ENCODE results near the gene CCT3. TPM values are rescaled to one million over a fixed set of nuclear protein-coding genes. Genes with fewer than 3 reads are reported as not detected.

Gene CCT3
- total and polyA plus RNA-seq, 4 donors: 71.6 to 165 (median 139) TPM

- no peak overlapping the region for H3K4me3 ChIP-seq
- no peaks in the 10 kb centered on the region for H3K4me1 ChIP-seq (ENCODE audit: control insufficient read depth in 5 of 5, insufficient read depth in 5 of 5, low read length in 5 of 5)
- ATAC-seq (ENCODE audit: insufficient read depth, low FRiP score): no peak
- no peak overlapping the region for H3K27ac ChIP-seq (ENCODE audit: low read depth in 1 of 2, low read length in 1 of 2)
- H3K27me3 ChIP-seq (ENCODE audit: control insufficient read depth in 3 of 3, insufficient read depth in 3 of 3, low read length in 2 of 3): peaks cover 4 to 28% (median 16%) of the 10 kb centered on the region in 3 donors
- no peak for DNase-seq
- H3K9me3 ChIP-seq (ENCODE audit: control insufficient read depth in 4 of 4, insufficient read depth in 3 of 4, low read length in 3 of 4): no peaks in the 10 kb centered on the region
- no peaks in the 10 kb centered on the region for H3K36me3 ChIP-seq (ENCODE audit: control insufficient read depth in 4 of 4, insufficient read depth in 4 of 4, low read length in 4 of 4)
- H3K9ac ChIP-seq (ENCODE audit: insufficient read depth in 1 of 2, low read length in 2 of 2): no peak overlapping the region
- TF ChIP-seq CTCF (IDR thresholded peaks at IDR 0.05; ENCODE audit: control extremely low read depth, extremely low read depth): no peak
- 27 to 53% methylated on average over 3 of the region's 3 CpGs for WGBS, 2 donors
These were observed 45.9 kb upstream of the CCT3 start for GRCh38 chr1:156384007-156384406.

GRCh38 chr1:156383023-156383422 lies 44.9 kb upstream of the CCT3 start:
- ATAC-seq (ENCODE audit: insufficient read depth, low FRiP score) (peak; percentile 46), DNase-seq (peak; percentile 52 to 57 (median 55))
- Histone ChIP-seq H3K27me3 (ENCODE audit: control insufficient read depth in 3 of 3, insufficient read depth in 3 of 3, low read length in 2 of 3) (peaks cover 0 to 20% (median 13%) of the 10 kb centered on the region in 3 donors), H3K27ac (ENCODE audit: low read depth in 1 of 2, low read length in 1 of 2) (no peak overlapping the region), H3K9ac (ENCODE audit: insufficient read depth in 1 of 2, low read length in 2 of 2) (no peak overlapping the region), H3K4me1 (ENCODE audit: control insufficient read depth in 5 of 5, insufficient read depth in 5 of 5, low read length in 5 of 5) (no peaks in the 10 kb centered on the region), H3K36me3 (ENCODE audit: control insufficient read depth in 4 of 4, insufficient read depth in 4 of 4, low read length in 4 of 4) (no peaks in the 10 kb centered on the region), H3K4me3 (no peak overlapping the region), H3K9me3 (ENCODE audit: control insufficient read depth in 4 of 4, insufficient read depth in 3 of 4, low read length in 3 of 4) (no peaks in the 10 kb centered on the region)
- WGBS, 2 donors: 51 to 53% methylated on average over 9 of the region's 9 CpGs
- peak; percentile 40 for TF ChIP-seq CTCF (IDR thresholded peaks at IDR 0.05; ENCODE audit: control extremely low read depth, extremely low read depth)

GRCh38 chr1:156382561-156382960 lies 44.5 kb upstream of the CCT3 start:
- Histone ChIP-seq H3K9ac (ENCODE audit: insufficient read depth in 1 of 2, low read length in 2 of 2) (no peak overlapping the region), H3K36me3 (ENCODE audit: control insufficient read depth in 4 of 4, insufficient read depth in 4 of 4, low read length in 4 of 4) (no peaks in the 10 kb centered on the region), H3K9me3 (ENCODE audit: control insufficient read depth in 4 of 4, insufficient read depth in 3 of 4, low read length in 3 of 4) (no peaks in the 10 kb centered on the region), H3K27me3 (ENCODE audit: control insufficient read depth in 3 of 3, insufficient read depth in 3 of 3, low read length in 2 of 3) (peaks cover 0 to 16% (median 9%) of the 10 kb centered on the region in 3 donors), H3K27ac (ENCODE audit: low read depth in 1 of 2, low read length in 1 of 2) (no peak overlapping the region), H3K4me1 (ENCODE audit: control insufficient read depth in 5 of 5, insufficient read depth in 5 of 5, low read length in 5 of 5) (no peaks in the 10 kb centered on the region), H3K4me3 (no peak overlapping the region)
- no peak for TF ChIP-seq CTCF (IDR thresholded peaks at IDR 0.05; ENCODE audit: control extremely low read depth, extremely low read depth)
- no peak for DNase-seq
- no peak for ATAC-seq (ENCODE audit: insufficient read depth, low FRiP score)
- WGBS, 2 donors: 64 to 68% methylated on average over 7 of the region's 7 CpGs
